GM13976 (cell line): Measurements from ENCODE around the gene PEPD.

Source experiments
- DNase-seq: peaks from one replicate; pipeline ENCODE4 v3.0.0; 2012; ENCODE audit warnings: low spot score
- in situ Hi-C: fragments of 300-500 bp; cut with MboI; formaldehyde crosslinking; loops from one replicate; pipeline ENCODE4 v1.12.0; 2022; ENCODE audit warnings: low sequenced_read_pairs, mixed read lengths, inconsistent platforms; ENCODE audit not compliant: unreplicated experiment
- TF ChIP-seq, protein P1 (sequence below): IDR thresholded peaks from 2 replicates; pipeline ENCODE4 v1.5.1; 2012; ENCODE audit warnings: borderline replicate concordance, mild to moderate bottlenecking; ENCODE audit not compliant: insufficient read depth; ENCODE audit errors: extremely low read depth, missing control alignments, control extremely low read depth

PEPD gene

GRCh38 chr19:33384983-33385382 is 136.6 kb downstream of the PEPD start:
- in situ Hi-C loops, result no loop called here
- TF ChIP-seq, protein P1, sequence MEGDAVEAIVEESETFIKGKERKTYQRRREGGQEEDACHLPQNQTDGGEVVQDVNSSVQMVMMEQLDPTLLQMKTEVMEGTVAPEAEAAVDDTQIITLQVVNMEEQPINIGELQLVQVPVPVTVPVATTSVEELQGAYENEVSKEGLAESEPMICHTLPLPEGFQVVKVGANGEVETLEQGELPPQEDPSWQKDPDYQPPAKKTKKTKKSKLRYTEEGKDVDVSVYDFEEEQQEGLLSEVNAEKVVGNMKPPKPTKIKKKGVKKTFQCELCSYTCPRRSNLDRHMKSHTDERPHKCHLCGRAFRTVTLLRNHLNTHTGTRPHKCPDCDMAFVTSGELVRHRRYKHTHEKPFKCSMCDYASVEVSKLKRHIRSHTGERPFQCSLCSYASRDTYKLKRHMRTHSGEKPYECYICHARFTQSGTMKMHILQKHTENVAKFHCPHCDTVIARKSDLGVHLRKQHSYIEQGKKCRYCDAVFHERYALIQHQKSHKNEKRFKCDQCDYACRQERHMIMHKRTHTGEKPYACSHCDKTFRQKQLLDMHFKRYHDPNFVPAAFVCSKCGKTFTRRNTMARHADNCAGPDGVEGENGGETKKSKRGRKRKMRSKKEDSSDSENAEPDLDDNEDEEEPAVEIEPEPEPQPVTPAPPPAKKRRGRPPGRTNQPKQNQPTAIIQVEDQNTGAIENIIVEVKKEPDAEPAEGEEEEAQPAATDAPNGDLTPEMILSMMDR, result no peak
- no peak for DNase-seq

- in situ Hi-C loops, result no loop called here
- TF ChIP-seq, protein P1, result no peak
- no peak for DNase-seq
Observed at GRCh38 chr19:33383720-33384292, 137.8 kb downstream of the PEPD start.

DNA sequence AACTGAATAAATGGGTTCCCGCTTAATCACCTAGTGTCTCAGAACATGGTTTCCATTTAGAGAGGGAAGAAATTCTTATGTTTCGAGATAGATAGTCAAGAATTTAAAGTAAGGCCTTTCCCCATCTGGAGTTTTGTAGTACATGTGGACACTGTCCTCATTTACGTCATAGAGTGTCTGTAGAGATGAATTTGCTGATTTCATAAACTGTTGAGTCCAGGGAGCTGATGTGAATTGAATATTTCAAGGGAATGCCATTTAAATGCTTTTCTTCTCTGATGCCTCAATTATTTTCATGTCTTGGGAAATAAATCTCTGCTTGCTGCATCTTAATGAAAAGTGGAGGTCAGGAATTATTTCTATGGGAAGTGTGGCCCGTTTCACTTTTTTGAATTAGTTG is 138.6 kb downstream of the PEPD start:
- no peak for DNase-seq
- TF ChIP-seq, protein P1, result no peak
- in situ Hi-C loops, result no loop called here

GRCh38 chr19:33382006-33382405 is 139.6 kb downstream of the PEPD start:
- in situ Hi-C loops, result no loop called here
- no peak for DNase-seq
- TF ChIP-seq, protein P1, result no peak

- in situ Hi-C loops, result no loop called here
- DNase-seq, result no peak
- TF ChIP-seq, protein P1, result no peak
Observed at GRCh38 chr19:33381101-33381500, 140.5 kb downstream of the PEPD start.

DNA sequence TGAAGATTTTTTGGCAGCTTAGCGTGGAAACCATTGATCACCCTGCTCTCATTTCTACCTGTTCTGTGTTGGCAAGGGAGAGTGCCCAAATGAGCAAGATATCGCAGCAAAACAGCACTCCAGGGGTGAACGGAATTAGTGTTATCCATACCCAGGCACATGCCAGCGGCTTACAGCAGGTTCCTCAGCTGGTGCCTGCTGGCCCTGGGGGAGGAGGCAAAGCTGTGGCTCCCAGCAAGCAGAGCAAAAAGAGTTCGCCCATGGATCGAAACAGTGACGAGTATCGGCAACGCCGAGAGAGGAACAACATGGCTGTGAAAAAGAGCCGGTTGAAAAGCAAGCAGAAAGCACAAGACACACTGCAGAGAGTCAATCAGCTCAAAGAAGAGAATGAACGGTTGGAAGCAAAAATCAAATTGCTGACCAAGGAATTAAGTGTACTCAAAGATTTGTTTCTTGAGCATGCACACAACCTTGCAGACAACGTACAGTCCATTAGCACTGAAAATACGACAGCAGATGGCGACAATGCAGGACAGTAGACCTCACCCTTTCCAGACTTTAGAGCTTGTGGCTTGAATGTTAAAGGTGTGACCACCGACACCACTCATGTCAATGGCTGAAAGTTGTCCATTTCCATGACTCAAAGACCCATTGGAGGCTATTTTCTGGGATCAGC is 142.3 kb downstream of the PEPD start:
- TF ChIP-seq, protein P1, result no peak
- in situ Hi-C loops, result no loop called here
- no peak for DNase-seq
